Cerebellar nuclear complex (tissue), 1 donor: ENCODE data around the gene IYD.

Experiments used
- DNase-seq, 2 experiments: peaks; one replicate each; lab custom pipeline; 2025; lab: John Stamatoyannopoulos, UW

Gene IYD

GRCh38 chr6:150368762-150369161, at the start of gene IYD:
Gene IYD (plus strand): TSS chr6:150369012. CDS start chr6:150369032, 20 bp downstream.
- DNase-seq, result no peak

GRCh38 chr6:150319924-150320323, 48.9 kb upstream of the IYD start:
- DNase-seq, result no peak

- no peak for DNase-seq
Observed at GRCh38 chr6:150320442-150320841, 48.4 kb upstream of the IYD start.

GRCh38 chr6:150322466-150322871, 46.3 kb upstream of the IYD start:
- DNase-seq, result no peak

- no peak for DNase-seq
Observed at GRCh38 chr6:150323205-150323604, 45.6 kb upstream of the IYD start.

GRCh38 chr6:150324044-150324443, 44.8 kb upstream of the IYD start:
- no peak for DNase-seq

GRCh38 chr6:150325066-150325772, 43.6 kb upstream of the IYD start:
- DNase-seq, result no peak

GRCh38 chr6:150327117-150327774, 41.6 kb upstream of the IYD start:
- DNase-seq, result no peak

GRCh38 chr6:150328744-150329405, 39.9 kb upstream of the IYD start:
- DNase-seq, result no peak

- no peak for DNase-seq
Observed at GRCh38 chr6:150331344-150331743, 37.5 kb upstream of the IYD start.

GRCh38 chr6:150332939-150333584, 35.8 kb upstream of the IYD start:
- DNase-seq, result no peak

GRCh38 chr6:150333585-150333941, 35.2 kb upstream of the IYD start:
- no peak for DNase-seq

GRCh38 chr6:150334790-150335783, 33.7 kb upstream of the IYD start:
- DNase-seq, result no peak

GRCh38 chr6:150336299-150336698, 32.5 kb upstream of the IYD start:
- no peak for DNase-seq

- no peak for DNase-seq
Observed at GRCh38 chr6:150336708-150337107, 32.1 kb upstream of the IYD start.

- DNase-seq, result no peak
Observed at GRCh38 chr6:150342126-150342525, 26.7 kb upstream of the IYD start.

- DNase-seq, result no peak
Observed at GRCh38 chr6:150343434-150343833, 25.4 kb upstream of the IYD start.

GRCh38 chr6:150345781-150346180, 23.0 kb upstream of the IYD start:
- DNase-seq, result no peak

GRCh38 chr6:150346346-150346745, 22.5 kb upstream of the IYD start:
- DNase-seq, result no peak

GRCh38 chr6:150347845-150348244, 21.0 kb upstream of the IYD start:
- DNase-seq, result no peak

- DNase-seq, result no peak
Observed at GRCh38 chr6:150349546-150349945, 19.3 kb upstream of the IYD start.
